GM19351 (cell line): ENCODE measurements around the gene CCDC71.

Experiments
- ATAC-seq: cut with Tn5 transposase; IDR thresholded peaks from one replicate; pipeline ENCODE4 v1.9.1; 2021; ENCODE audit warnings: mild to moderate bottlenecking, moderate library complexity; ENCODE audit not compliant: unreplicated experiment

Gene CCDC71

GRCh38 chr3:49132073-49132436 lies 34.1 kb downstream of the CCDC71 start:
- no peak for ATAC-seq

GRCh38 chr3:49131576-49131975 lies 34.6 kb downstream of the CCDC71 start:
- no peak for ATAC-seq

GRCh38 chr3:49131040-49131439 lies 35.1 kb downstream of the CCDC71 start:
- ATAC-seq, result no peak

- no peak for ATAC-seq
Observed at GRCh38 chr3:49124991-49125670, 41.0 kb downstream of the CCDC71 start.

GRCh38 chr3:49124203-49124602 lies 41.9 kb downstream of the CCDC71 start:
- no peak for ATAC-seq

GRCh38 chr3:49123687-49124086 lies 42.4 kb downstream of the CCDC71 start:
- ATAC-seq, result no peak

GRCh38 chr3:49122886-49123545 lies 43.1 kb downstream of the CCDC71 start:
- no peak for ATAC-seq

GRCh38 chr3:49122451-49122850 lies 43.7 kb downstream of the CCDC71 start:
- no peak for ATAC-seq

GRCh38 chr3:49122022-49122421 lies 44.1 kb downstream of the CCDC71 start:
- ATAC-seq, result no peak

GRCh38 chr3:49121132-49121736 lies 44.9 kb downstream of the CCDC71 start:
- peak; percentile 14 for ATAC-seq

- peak; percentile 85 for ATAC-seq
Observed at GRCh38 chr3:49120438-49121131, 45.5 kb downstream of the CCDC71 start, which contains the start of gene USP19. Gene USP19, minus strand, starts transcription at chr3:49120823. Its CDS starts 1,678 bp downstream, at chr3:49119145.

GRCh38 chr3:49120096-49120437 lies 46.1 kb downstream of the CCDC71 start:
- peak; percentile 24 for ATAC-seq

- no peak for ATAC-seq
Observed at GRCh38 chr3:49119439-49119838, 46.7 kb downstream of the CCDC71 start.

GRCh38 chr3:49119036-49119435 lies 47.1 kb downstream of the CCDC71 start:
- no peak for ATAC-seq
